Ovary (tissue), 3 donors: ENCODE results near the gene RPS6KA6.

Experiments used
- EP300 ChIP-seq: sonication (generic); formaldehyde crosslinking; IDR thresholded peaks from one replicate; pipeline ENCODE4 v1.6.1; 2017; ENCODE audit warnings: antibody characterized with exemption
- POLR2A ChIP-seq: fragments of 450-650 bp; IDR thresholded peaks from one replicate; pipeline ENCODE4 v1.6.1; 2017; ENCODE audit warnings: antibody characterized with exemption, mild to moderate bottlenecking, moderate library complexity
- TF ChIP-seq, protein P1 (sequence below), 3 donors: fragments of 450-650 bp in 2 of 3; fragments of 200-600 bp in 1 of 3; IDR thresholded peaks; one replicate each; pipeline versions ENCODE4 v1.5.1 to v1.8.0; 2016 to 2022; ENCODE audit warnings: antibody characterized with exemption in 3 of 3, mild to moderate bottlenecking in 1 of 3
- donor health status: DM: no; HTN: no; CAD: no.

DNA sequence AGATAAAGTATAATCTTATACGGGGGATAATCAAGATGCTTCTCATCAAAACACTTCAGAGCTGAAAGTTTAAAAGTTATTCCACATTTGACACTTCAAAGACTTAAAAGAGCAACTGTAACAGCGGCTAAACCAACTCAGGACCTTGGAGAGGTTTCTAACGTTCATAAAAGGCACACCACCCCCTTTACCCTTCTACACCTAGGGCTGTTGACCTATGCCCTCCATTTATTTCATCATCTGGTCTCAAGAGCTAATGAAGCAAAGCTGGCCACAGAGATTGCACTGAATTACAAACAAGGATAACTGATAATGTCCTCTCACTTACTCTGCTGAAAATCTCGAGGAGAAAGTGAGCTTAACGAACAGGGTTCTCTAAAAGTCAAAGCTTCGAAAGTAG lies 1.1 kb upstream of the RPS6KA6 start:
- TF ChIP-seq, protein P1, sequence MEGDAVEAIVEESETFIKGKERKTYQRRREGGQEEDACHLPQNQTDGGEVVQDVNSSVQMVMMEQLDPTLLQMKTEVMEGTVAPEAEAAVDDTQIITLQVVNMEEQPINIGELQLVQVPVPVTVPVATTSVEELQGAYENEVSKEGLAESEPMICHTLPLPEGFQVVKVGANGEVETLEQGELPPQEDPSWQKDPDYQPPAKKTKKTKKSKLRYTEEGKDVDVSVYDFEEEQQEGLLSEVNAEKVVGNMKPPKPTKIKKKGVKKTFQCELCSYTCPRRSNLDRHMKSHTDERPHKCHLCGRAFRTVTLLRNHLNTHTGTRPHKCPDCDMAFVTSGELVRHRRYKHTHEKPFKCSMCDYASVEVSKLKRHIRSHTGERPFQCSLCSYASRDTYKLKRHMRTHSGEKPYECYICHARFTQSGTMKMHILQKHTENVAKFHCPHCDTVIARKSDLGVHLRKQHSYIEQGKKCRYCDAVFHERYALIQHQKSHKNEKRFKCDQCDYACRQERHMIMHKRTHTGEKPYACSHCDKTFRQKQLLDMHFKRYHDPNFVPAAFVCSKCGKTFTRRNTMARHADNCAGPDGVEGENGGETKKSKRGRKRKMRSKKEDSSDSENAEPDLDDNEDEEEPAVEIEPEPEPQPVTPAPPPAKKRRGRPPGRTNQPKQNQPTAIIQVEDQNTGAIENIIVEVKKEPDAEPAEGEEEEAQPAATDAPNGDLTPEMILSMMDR (IDR thresholded peaks at IDR 0.05): no peak
- TF ChIP-seq POLR2A (no peak), EP300 (no peak)
